ENCODE data around the gene CIRBP. TPM values are rescaled to one million over a fixed set of nuclear protein-coding genes. Genes with fewer than 3 reads are reported as not detected.

Gene CIRBP
- total RNA-seq, 1 experiment from 2014 or later, result 263 TPM

GRCh38 chr19:1291761-1292418 lies 22.8 kb downstream of the CIRBP start:
- Histone ChIP-seq H2BK120ac (ENCODE audit: low read depth, low read length, poor library complexity, severe bottlenecking) (no peak overlapping the region), H3K18ac (ENCODE audit: insufficient read length, low read depth, low read length) (no peak overlapping the region), H4K8ac (replicated peaks; ENCODE audit: insufficient read length, low read depth, low read length) (no peak overlapping the region), H3K79me2 (ENCODE audit: insufficient read depth, low read length) (peaks cover 2% of the 10 kb centered on the region; the same call in 1 of the 2 replicates), H3K23me2 (ENCODE audit: insufficient read length, low read depth, low read length, poor library complexity, severe bottlenecking) (no peaks in the 10 kb centered on the region), H3K4me2 (ENCODE audit: insufficient read depth, insufficient read length, low read length) (no peak overlapping the region), H3K9me3 (ENCODE audit: control insufficient read depth, low read depth, low read length) (no peaks in the 10 kb centered on the region), H3T11ph (ENCODE audit: low read length) (no peak overlapping the region), H4K91ac (ENCODE audit: insufficient read length, low read depth, low read length) (no peak overlapping the region), H3K27ac (ENCODE audit: insufficient read length, low read depth, low read length) (no peak overlapping the region), H2BK20ac (ENCODE audit: low read depth, low read length, poor library complexity, severe bottlenecking) (no peak overlapping the region), H3K79me1 (ENCODE audit: insufficient read depth, low read depth, low read length, poor library complexity, severe bottlenecking) (no peaks in the 10 kb centered on the region), H3K4me1 (ENCODE audit: insufficient read depth, low read length) (no peaks in the 10 kb centered on the region), H2BK15ac (ENCODE audit: low read depth, low read length) (no peak overlapping the region), H3K4ac (ENCODE audit: low read depth, low read length) (no peak overlapping the region), H3K56ac (ENCODE audit: insufficient read length, low read depth, low read length) (no peak overlapping the region), H3K14ac (ENCODE audit: insufficient read depth, low read length) (no peak overlapping the region), H3K23ac (ENCODE audit: insufficient read length, low read depth, low read length) (no peak overlapping the region), H2AFZ (ENCODE audit: low read length) (no peak overlapping the region), H4K20me1 (ENCODE audit: control insufficient read depth, insufficient read depth, insufficient read length) (no peaks in the 10 kb centered on the region), H2AK5ac (ENCODE audit: insufficient read length, low read length) (no peak overlapping the region), H3K9ac (ENCODE audit: extremely low read depth, insufficient read length, low read length) (no peak overlapping the region), H3K27me3 (ENCODE audit: insufficient read depth, low read length) (no peaks in the 10 kb centered on the region), H4K5ac (ENCODE audit: insufficient read length, low read depth, low read length) (no peak overlapping the region), H2BK5ac (ENCODE audit: insufficient read length, low read length) (no peak overlapping the region), H2BK12ac (ENCODE audit: insufficient read length, low read depth, low read length) (no peak overlapping the region)
- DNase-seq, result no peak
- peak overlapping the region in 1 of 2 experiments; percentile 23; a peak in 1 of 5 replicates for H3K4me3 Mint-ChIP-seq
- no CpG with 5 or more reads among the region's 25 CpGs for WGBS (ENCODE audit: extremely low coverage, insufficient read length, low lambda C conversion rate)
- H3K9me3 Mint-ChIP-seq, result no peaks in the 10 kb centered on the region
- peaks cover 0 to 14% of the 10 kb centered on the region in 2 experiments; a peak in 2 of 4 replicates for H3K4me1 Mint-ChIP-seq
- TF ChIP-seq CTCF (conservative IDR thresholded peaks at IDR 0.05), result no peak
- peaks cover 13% of the 10 kb centered on the region for H3K27me3 Mint-ChIP-seq (ENCODE audit: low read depth)
- no peak overlapping the region for H3K27ac Mint-ChIP-seq
- no peaks in the 10 kb centered on the region for H3K36me3 Mint-ChIP-seq (ENCODE audit: insufficient read depth in 1 of 3, low read depth in 3 of 3)
